GF-D8 (cell line): ENCODE data around the gene ABCA13.

ENCODE experiments used
- DNase-seq: peaks from one replicate; lab custom pipeline; 2025; lab: John Stamatoyannopoulos, UW

ABCA13 gene

DNA sequence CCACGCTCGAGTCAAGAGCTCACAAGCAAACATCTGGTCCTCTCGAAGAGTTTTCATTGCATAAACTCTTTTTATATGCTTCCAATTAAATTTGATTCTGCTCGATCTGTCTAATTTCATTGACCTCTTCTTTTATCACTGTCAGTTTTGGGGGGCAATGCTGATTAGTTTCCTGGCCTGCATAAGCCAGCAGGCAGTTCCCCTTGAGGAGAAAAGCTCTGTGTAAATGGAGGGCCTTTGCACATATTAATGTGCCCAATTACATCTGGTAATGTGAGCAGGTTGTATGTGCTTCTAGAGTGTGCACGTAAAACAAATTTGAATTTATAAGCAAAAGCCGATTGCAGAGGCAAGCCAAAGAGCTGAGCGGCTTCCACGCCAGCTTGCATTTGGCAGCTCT is 210.3 kb downstream of the ABCA13 start:
- DNase-seq, result no peak

DNA sequence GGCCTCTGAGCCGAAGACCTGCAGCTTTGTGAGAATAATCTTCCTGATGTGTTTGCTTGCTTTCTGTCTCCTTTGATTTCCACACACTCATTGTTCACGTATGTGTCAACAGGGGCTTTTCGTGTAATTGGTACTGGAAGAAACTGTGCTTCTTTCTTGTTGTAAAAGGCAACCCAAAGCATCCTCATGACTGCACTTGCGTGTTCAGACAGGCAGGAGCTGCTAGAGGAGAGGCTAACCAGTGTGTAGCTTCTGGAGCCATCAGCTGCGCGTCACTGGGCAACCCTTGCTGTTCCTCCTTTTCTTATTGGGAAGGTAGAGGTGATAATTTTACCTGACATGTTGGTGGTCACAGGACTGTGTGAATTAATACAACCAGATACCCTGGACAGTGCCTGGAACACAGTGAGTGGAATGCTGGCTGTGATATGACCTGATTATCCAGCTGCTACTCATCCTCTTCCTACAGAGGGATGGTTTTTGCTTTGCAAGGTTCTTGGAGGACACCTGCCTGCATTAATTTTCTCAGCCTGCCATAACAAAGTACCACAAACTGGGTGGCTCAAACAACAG is 213.0 kb downstream of the ABCA13 start:
- DNase-seq, result no peak

DNA sequence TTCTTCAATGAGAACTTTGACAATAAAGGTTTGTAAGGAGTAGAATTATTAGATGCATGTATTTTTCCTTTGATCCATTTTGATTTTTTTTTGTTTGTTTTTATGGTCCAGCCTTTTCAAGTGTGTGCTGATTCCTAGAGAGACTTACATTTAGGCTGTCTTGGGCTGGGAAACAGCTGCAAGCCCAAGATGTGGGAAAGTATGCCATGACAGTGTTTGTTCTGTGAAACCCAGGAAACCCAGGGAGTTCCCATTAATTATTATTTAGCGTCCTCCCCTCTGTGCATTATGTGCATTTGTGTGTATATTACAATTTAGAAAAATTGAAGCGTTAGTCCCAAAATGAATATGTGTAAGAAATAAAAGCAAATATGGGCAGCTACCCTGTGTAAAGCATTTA is 216.7 kb downstream of the ABCA13 start:
- no peak for DNase-seq

DNA sequence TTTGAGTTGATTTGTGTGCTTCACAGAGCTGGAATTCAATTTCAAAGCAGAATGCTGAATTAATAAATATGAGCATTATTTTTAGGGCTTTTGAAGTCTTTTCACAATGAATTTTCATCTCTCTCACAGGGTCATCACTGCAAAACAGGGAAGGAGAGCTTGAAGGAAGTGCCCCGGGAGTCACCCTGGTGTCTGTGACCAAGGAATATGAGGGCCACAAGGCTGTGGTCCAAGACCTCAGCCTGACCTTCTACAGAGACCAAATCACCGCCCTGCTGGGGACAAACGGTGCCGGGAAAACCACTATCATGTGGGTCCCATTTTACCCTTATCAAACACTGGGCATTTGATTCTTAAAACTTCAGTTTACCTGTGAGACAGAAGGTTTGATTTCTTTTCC is 217.7 kb downstream of the ABCA13 start:
- DNase-seq, result no peak

DNA sequence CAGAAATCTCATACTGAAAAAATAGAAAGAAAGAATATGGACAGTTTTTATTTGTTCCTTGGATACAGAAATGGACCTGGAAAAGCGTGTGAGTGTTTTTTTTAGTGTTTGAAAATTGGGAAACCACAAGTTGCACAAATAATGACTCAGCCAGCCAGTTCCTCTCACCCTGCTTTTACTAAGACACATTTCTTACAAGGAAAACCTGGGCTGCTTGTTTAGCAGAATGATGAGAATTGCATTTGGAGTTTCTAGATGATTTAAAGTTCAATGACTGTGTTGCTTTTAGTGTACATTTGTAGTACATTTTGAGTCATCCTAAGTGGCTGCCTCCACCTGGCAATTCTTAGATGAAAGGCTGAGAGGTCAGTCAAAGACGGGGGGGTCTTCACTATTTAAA is 218.7 kb downstream of the ABCA13 start:
- DNase-seq, result peak; percentile 84

DNA sequence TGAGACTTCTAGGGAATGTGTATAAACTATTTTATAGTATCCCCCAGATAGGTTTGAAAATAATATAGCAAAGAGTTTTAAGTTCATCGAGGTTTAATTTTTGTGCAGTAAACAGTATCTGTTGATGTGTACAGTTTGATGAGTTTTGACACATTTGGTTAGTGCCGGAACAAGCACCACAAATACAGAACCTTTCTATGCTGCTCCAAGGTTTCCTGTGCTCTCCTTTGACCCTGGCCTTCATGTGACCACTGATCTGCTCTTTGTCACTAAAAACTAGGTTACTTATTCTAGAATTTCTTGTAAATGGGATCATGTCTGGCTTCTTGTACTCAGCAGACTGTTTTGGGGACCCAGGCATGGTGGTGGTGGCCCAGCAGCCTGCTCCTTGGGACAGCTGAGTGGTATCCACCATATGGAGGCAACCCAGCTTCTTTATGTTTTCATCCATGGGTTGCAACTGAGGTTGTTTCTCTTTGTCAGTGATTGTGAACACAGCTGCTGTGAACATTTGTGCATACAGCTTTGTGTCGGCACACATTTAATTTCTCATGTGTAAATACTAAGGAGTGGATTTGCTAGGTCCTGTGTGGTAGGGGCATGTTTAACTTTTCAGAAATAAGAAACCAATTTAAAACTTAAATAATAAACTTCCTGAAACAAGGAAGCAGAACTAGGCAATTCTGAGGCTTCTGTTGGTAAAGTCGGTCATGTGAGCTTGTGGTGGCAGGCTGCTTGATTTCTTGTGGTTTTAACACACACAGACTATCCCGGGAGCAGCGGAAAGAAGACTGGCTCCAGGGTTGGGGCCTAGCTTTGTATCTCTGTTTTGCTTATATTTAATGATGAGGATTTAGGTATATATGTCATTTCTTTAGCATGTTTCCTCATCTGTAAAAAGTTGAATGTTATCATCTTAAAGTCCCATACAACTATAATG is 219.4 kb downstream of the ABCA13 start:
- DNase-seq, result peak; percentile 91

DNA sequence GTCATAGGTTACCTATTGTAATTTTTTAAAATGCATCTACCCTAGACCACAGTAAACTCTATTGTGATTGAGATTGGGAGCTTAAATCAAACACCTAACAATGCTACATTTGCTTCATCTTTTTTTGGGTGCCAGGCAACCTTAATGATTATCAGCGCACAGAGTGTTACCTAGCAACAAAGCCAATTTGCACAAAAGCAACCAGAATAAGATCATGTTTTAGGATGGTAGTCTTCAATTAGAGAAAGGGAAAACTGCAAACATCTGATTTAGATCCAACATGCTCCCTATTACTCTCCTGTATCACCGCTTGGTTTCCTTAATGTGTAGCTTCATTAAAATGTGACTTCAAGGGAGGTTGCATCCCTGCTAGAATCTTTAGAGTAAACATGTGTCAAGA is 226.9 kb downstream of the ABCA13 start:
- DNase-seq, result no peak

DNA sequence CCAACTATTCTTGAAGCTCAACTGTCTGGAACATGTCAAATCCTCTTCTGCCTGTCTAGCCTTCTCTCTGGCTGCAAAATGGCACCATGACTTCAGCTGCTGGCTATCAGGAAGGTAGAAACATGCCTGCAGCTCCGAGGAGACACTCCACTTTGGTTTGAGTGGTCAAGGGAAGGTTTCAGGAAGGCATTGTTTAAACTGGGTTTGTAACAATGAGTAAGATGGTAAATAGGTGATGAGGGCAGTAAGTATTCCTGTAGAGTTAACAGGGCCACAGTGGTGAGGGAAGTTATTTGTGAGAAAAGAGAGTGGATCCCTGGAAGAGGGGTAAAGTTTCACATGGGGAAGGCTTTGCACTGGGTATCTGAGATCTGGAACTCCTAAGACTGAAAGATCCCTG is 231.5 kb downstream of the ABCA13 start:
- DNase-seq, result no peak

DNA sequence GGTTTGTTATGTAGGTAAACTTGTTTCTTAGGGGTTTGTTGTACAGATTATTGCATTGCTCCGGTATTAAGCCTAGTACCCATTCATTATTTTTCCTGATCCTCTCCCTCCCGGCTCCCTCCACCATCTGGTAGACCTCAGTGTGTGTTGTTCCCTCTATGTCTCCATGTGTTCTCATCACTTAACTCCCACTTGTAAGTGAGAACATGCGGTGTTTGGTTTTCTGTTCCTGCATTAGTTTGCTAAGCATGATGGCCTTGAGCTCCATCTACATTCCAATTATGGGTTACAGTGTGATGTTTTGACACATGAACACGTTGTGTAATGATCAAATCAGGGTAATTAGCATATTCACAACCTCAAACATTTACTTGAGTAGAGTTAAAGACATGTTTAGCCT is 237.5 kb downstream of the ABCA13 start:
- no peak for DNase-seq

DNA sequence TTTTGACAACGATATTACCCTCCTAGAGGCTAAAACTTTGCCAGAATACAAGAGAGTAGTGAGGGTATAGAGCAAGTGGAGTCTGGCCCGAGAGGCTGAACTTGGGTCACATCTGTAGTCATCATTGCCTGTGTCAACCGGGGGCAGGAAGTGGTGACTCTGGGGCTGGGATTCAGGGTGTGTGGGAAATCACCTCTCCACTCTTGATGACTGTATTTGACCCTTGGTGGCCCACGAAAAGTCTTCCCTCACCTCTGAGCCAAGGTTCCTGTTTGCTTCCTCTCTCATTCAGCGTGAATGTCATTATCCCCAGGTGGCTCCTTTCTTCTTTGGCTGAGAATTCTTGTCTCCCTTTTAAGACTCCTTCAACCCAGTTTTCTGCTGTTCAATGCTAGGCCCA is 240.4 kb downstream of the ABCA13 start:
- DNase-seq, result no peak

DNA sequence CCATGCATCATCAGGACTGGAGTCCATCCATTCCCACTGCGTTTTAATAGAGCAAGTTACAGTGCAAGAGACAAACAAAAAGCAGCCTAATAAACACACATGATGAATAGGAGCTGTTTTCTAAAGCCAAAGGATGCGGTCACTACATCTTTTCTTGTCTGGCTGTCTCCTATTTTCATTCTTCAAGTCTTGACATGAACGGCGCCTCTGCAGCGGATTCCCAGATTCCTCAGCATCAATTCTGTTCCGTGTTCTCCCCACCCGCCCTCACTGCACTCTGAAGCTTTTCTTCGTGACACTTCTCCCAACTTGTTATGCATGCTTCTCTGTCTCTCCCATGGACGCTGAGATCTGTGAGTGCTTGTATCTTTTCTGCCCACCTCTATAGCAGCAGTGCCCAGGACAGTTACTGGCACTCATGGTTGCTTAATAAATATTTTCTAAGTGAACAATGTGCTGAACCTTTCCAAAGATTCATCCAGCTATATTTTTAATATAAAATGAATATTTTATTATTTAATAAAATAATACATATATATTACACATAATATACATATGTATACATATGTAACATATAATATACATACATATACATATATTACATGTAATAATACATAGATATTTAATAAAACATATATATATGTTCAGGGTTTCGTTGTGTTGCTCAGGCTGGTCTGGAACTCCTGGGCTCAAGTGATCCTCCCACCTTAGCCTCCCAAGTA is 242.9 kb downstream of the ABCA13 start:
- DNase-seq, result no peak

DNA sequence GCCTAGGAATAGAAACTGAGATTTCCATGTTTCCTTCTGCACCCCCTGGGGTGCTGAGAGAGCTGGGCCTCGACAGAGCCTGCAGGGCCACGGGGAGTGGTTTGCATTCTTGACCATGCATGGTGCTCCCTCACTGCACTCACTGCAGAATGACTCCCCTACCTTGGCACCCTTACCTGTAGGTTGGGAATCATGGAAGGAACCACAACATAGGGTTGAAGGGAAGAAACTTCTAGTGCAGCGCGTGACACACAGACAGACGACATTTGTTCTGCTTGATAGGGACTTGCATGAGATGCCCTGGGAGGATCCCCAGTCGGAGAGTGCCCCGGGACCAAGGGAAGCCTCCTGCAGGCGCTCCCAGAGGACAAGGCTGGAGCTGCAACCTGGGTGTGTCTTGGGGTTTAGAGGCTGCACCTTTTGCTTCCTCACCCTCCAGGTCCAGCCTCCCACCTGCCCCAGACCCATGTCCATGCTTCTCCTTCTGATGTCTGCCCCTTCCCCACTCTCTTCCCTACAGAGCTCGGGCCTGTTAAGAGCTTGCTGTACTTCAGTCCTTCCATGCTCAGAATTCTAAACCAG is 245.2 kb downstream of the ABCA13 start:
- DNase-seq, result no peak

DNA sequence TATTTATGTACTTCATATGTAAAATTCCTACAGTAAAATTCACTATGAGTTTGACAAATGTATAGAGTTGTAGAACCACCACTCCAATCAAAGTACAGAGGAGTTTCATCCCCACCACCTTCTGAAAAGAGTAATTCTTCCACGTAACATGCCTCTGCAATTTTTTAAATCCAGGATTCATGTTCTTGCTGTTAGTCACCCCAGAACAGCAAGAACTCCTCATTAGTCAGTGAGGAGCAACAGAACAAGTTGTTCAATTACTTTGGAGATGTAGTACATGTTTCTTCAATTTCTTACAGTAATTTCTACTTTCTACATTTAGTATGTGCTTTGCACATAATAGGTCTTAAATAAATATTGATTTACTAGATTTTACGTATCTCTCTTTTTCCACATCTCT is 248.1 kb downstream of the ABCA13 start:
- no peak for DNase-seq

DNA sequence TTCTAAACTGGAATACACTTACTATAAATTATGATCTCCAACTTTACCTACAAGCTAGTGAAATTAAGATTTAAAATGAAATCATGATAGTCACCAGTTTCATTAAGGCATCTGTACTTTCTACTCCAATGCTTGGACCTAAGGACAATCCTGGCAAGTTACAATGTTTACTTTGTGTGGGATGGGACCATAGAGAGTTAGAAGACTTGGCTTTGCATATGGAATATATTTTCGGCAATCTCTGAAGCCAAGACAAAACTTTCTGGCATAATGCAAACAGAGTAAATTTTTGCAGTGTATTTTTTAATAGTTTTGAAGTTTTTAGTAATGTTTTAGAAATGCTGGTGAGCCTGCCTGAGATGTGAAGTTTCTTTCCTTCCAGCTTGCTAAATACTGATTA is 248.9 kb downstream of the ABCA13 start:
- no peak for DNase-seq

DNA sequence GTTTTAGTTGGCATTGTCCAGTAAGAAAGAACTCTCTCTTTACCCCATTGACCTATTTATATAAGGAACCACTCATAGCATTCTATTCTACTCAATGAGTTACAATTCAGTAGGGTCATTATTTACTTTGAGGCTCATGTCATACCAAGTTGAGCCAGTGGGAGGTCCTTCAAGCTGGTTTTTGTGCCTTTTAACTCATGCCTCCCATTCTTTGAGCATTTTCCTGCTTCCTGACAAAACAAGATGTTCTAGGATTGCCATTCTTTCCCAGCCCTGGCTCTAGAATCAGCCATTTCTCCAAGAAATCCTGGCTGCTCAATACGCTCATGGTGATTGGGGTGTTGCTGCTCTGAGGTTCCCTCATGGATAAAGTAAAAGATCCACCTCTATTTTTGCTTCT is 250.1 kb downstream of the ABCA13 start:
- no peak for DNase-seq

DNA sequence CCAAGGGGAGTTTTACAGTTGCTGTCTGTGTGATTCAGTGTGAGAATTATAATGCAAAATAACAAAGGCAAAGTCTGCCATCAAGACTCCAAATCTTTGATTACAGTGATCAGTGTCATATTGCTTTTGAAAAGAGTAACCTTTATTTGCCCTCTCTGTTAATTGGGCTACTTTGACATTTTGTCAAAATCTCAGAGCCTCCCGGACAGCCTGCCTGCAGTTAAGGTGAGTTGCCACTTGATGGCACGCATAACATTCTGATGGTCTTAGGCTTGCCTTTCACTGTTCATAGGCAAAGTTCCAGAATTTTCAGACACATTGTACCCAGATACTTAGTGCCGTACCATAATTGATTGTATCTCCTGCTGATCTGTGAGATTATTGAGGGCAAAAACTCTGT is 253.5 kb downstream of the ABCA13 start:
- no peak for DNase-seq

DNA sequence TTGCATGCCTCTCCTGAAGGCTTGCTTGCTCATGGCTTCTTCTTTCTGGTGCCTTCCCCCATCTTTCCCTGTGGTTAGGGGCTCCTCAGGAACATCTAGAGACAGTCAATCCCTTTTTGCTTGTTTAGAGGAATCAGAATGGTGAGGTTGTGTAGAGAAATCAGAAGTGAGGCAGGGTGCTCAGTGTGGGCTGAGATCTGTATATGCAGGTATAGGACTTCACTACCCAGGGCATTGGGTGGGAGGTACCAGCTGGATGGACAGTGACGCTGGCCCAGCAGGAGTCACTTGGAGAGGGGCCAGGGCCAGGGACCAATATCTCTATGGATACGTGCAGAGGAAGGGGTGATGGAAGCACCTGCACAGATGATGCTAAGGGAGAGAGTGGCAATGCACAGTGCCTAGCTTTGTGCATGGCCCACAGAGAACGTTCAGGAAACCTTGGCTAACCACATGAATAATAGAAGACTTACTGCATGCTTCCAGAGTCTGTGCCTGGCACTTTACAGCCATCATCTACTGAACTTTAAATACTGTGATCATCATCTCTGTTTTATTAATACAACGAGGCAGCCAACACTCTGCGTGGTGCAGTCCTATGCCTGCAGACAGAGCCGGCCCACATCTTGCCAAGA is 255.2 kb downstream of the ABCA13 start:
- no peak for DNase-seq

DNA sequence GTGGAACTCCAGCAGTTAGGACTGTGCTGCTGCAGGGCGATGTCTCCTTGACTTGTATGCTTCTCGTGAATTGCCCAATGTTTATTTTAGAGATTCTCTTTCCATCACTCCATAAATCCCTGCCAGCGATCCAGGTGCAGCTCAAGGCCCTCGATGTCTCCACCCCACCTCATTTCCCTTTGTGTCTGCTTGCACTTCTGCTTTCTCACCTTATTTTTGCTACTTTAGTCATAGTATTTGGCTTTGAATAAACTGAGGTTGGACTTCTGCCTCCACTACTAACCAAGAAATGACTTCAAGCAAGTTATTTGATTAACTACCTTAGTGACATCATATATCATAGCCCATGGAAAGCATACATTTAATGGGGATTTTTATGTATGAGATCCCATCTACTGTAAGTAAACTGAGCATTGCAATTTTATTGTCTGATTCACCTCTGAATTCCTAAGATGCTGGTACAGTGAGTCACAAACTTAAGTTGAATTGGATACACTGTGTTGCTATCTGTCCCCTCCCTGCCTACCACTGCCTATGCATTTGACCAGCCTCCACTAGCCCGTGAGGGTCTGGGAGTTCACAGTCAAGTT is 255.8 kb downstream of the ABCA13 start:
- DNase-seq, result no peak

DNA sequence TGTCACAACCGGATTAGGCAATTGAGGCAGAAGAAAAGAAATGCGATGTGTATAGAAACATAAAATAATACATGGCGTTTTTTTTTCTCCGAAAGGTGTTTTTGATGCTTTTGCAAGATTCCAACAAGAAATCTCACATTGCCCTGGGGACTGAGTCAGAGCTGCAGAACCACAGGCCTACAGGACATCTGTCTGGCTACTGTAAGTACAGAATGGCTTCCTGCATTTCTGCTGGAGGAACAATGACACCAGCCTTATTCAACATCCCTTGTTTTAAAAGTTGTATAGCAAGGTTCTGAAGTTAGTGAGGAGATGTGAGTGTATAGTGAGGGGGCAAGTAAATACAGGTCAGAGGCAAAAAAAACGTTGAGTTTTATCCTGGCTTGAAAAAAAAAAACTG is 256.4 kb downstream of the ABCA13 start:
- DNase-seq, result no peak

DNA sequence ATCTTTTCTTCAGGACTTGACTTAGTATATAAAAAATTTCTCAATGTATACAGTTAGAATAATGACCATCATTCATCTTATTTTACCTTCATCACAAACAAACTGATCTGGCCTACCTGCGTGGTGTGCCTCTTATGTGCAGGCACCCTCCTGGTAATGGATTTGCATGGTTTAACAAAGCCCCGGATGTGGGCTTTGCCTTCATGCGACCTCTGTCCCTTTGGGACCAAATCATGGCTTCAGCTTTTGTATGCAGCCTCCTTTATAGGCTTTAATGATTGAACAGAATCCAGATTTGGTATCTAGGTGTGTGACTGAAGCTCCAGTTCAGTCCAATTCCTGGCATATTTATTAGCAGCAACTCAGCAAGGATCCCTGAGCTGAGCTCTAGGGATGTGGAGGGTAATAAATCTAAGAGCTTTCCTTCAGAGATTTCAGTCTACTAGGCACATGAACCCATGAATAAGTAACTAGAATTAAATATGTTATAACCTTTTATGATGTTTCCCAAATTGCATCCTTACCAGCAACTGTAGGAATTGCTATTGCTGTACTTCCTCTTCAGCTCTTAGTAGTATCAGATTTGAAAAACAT is 256.9 kb downstream of the ABCA13 start:
- no peak for DNase-seq

DNA sequence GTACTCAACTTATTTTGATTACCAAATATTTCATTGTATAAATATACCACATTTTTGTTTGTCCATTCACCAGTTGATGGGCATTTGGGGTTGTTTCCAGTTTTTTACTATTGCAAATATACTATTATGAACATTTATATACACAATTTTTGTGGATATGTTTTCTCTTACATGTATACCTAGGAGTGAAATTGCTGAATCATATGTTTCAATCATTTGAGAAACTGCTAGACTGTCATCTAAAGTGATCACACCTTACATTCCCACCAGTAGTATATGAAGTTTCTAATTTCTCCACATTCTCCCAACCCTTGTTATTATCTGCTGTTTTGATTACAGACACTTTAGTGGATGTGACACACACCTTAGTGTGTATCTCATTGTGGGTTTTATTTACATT is 257.9 kb downstream of the ABCA13 start:
- DNase-seq, result no peak
